Heart left ventricle (tissue), 16 donors: ENCODE results near the gene MACROH2A2. TPM values are rescaled to one million over a fixed set of nuclear protein-coding genes. Genes with fewer than 3 reads are reported as not detected.
A peak's percentile ranks its signal among the peaks of the same experiment; 100 is the strongest.

Source experiments
- ATAC-seq, 4 donors: fragments of 200-7000 bp; cut with Tn5 transposase; one replicate each; pipeline ENCODE4 v1.9.1; 2020 to 2022; ENCODE audit warnings: moderate library complexity in 4 of 4, mild to moderate bottlenecking in 3 of 4, moderate number of reproducible peaks in 1 of 4
- DNase-seq, 5 donors: peaks; one replicate each; pipeline ENCODE4 v3.0.0-alpha.2; 2020
- H3K27ac ChIP-seq, 12 donors: fragments of 200-600 bp; sonication (generic) in 4 of 12; one replicate each; pipeline versions ENCODE4 v1.5.0 to v1.8.0; 2016 to 2022; ENCODE audit warnings: mild to moderate bottlenecking in 2 of 12
- H3K27me3 ChIP-seq, 9 donors: fragments of 200-600 bp; sonication (generic) in 2 of 9; one replicate each; pipeline versions ENCODE4 v1.5.1 to v1.8.0; 2016 to 2022; ENCODE audit warnings: mild to moderate bottlenecking in 3 of 9
- H3K36me3 ChIP-seq, 9 donors: fragments of 200-600 bp; sonication (generic) in 2 of 9; one replicate each; pipeline versions ENCODE4 v1.5.0 to v1.8.0; 2018 to 2022; ENCODE audit warnings: mild to moderate bottlenecking in 2 of 9
- H3K4me1 ChIP-seq, 12 donors: fragments of 200-600 bp; sonication (generic) in 4 of 12; one replicate each; pipeline versions ENCODE4 v1.5.0 to v1.8.0; 2016 to 2022; ENCODE audit warnings: mild to moderate bottlenecking in 3 of 12
- H3K4me3 ChIP-seq, 12 donors: fragments of 200-600 bp; sonication (generic) in 4 of 12; one replicate each; pipeline versions ENCODE4 v1.5.0 to v1.8.0; 2017 to 2022; ENCODE audit warnings: mild to moderate bottlenecking in 9 of 12, moderate library complexity in 4 of 12
- H3K9me3 ChIP-seq, 12 donors: fragments of 200-600 bp; sonication (generic) in 4 of 12; one replicate each; pipeline versions ENCODE4 v1.5.0 to v1.8.0; 2016 to 2022; ENCODE audit warnings: mild to moderate bottlenecking in 1 of 12
- POLR2A ChIP-seq, 2 donors: fragments of 450-650 bp; IDR thresholded peaks; one replicate each; pipeline ENCODE4 v1.6.1; 2017; ENCODE audit warnings: antibody characterized with exemption in 2 of 2, mild to moderate bottlenecking in 2 of 2, moderate library complexity in 2 of 2
- WGBS, 4 donors: extraction: QIAGEN DNeasy Blood & Tissue Kit in 2 of 4; methylation state at CpG; one replicate each; pipeline versions ENCODE4 v1.1.5 to v1.1.7; 2013 to 2018; 5-methylcytosine and 5-hydroxymethylcytosine counted together
- intact Hi-C, 10 donors: fragments of 100-400 bp; cut with DNase I; formaldehyde crosslinking; loops; one replicate each; pipeline versions ENCODE4 v1.11.1 to v1.14.2; 2022
- polyA plus RNA-seq, 2 donors: library from polyadenylated mRNA; stranded (reverse); fragments of 200-250 nt; gene quantifications; one replicate each; pipeline ENCODE4 v1.2.3, GENCODE V29; 2013
- total RNA-seq, 9 donors: library from RNA; depleted of rRNA in 2 of 9; stranded (reverse); fragments of >200 nt in 2 of 9; fragmentation: NEBNext Ultra II Directional in 3 of 9; extraction: Animal tissue kit (Norgen Biotek cat#: 25700) in 3 of 9; gene quantifications; one replicate each; pipeline versions ENCODE4 v1.1.0 to v1.2.4, GENCODE V29; 2016 to 2023
- TF ChIP-seq, protein P1 (sequence below), 12 donors: fragments of 200-600 bp; sonication (generic) in 4 of 12; IDR thresholded peaks; one replicate each; pipeline versions ENCODE4 v1.5.0 to v1.8.0; 2018 to 2022; ENCODE audit warnings: antibody characterized with exemption in 12 of 12, mild to moderate bottlenecking in 5 of 12
- donor health status: ischemic (EF 13 %, LVEDD 7.1; RV severe dilation, severe dysfunction).
- donor health status: healthy with polysubstance abuse.
- donor health status: DM: no; HTN: yes; CAD: no.
- donor health status: DM: no; HTN: no; CAD: no.
- donor health status: ischemic (EF 25% LVEDD 6.9; RV normal size, moderate dysfunction).
- donor health status: ischemic (EF 25% LVEDD 5.7; RV mildly dilated, moderate dysfunction).
- donor health status: healthy.
- donor health status: DM: yes; HTN: yes; CAD: no.
- donor health status: ischemic (EF 35%, LVEDD 5.7; RV mildly dilated, moderate dysfunction).
- donor health status: nonischemic (EF 11% LVEDD 7.7; RV severe dilation, severe dysfunction).
- donor health status: DM: yes; HTN: yes; CAD: no.
- donor health status: PGD.
- donor health status: ischemic (EF 29% LVEDD 5.4; RV normal size, mild dysfunction).
- donor health status: nonischemic (EF 23%, LVEDD 6.1; RV moderate dilation, normal function).

MACROH2A2 gene
- total and polyA plus RNA-seq, 11 donors: 11.8 to 21.3 (median 13.3) TPM

- no peaks in the 10 kb centered on the region for H3K9me3 ChIP-seq
- intact Hi-C loops: no loop called here
- H3K4me3 ChIP-seq: no peak overlapping the region
- 83 to 91% (median 89%) methylated on average over 5 of the region's 5 CpGs for WGBS, 4 donors
- H3K27me3 ChIP-seq: no peaks in the 10 kb centered on the region
- no peak overlapping the region for H3K27ac ChIP-seq
- TF ChIP-seq POLR2A (IDR thresholded peaks at IDR 0.05): no peak
- TF ChIP-seq, protein P1, sequence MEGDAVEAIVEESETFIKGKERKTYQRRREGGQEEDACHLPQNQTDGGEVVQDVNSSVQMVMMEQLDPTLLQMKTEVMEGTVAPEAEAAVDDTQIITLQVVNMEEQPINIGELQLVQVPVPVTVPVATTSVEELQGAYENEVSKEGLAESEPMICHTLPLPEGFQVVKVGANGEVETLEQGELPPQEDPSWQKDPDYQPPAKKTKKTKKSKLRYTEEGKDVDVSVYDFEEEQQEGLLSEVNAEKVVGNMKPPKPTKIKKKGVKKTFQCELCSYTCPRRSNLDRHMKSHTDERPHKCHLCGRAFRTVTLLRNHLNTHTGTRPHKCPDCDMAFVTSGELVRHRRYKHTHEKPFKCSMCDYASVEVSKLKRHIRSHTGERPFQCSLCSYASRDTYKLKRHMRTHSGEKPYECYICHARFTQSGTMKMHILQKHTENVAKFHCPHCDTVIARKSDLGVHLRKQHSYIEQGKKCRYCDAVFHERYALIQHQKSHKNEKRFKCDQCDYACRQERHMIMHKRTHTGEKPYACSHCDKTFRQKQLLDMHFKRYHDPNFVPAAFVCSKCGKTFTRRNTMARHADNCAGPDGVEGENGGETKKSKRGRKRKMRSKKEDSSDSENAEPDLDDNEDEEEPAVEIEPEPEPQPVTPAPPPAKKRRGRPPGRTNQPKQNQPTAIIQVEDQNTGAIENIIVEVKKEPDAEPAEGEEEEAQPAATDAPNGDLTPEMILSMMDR (IDR thresholded peaks at IDR 0.05): no peak
- no peak for DNase-seq
- peaks cover 0 to 27% (median 15%) of the 10 kb centered on the region in 9 donors for H3K36me3 ChIP-seq
- no peak for ATAC-seq
- peaks cover 0 to 11% (median 4%) of the 10 kb centered on the region in 12 donors for H3K4me1 ChIP-seq
Measured at GRCh38 chr10:70125918-70126552, 73.4 kb downstream of the MACROH2A2 start.

GRCh38 chr10:70126700-70127395, 74.2 kb downstream of the MACROH2A2 start:
- 95 to 97% (median 96%) methylated on average over 10 to 15 of the region's 15 CpGs for WGBS, 4 donors
- no peak for DNase-seq
- no peaks in the 10 kb centered on the region for H3K27me3 ChIP-seq
- peaks cover 0 to 27% (median 10%) of the 10 kb centered on the region in 9 donors for H3K36me3 ChIP-seq
- TF ChIP-seq POLR2A (IDR thresholded peaks at IDR 0.05): no peak
- TF ChIP-seq, protein P1 (IDR thresholded peaks at IDR 0.05): no peak
- no peak overlapping the region for H3K27ac ChIP-seq
- H3K9me3 ChIP-seq: no peaks in the 10 kb centered on the region
- intact Hi-C loops: no loop called here
- no peak overlapping the region for H3K4me3 ChIP-seq
- ATAC-seq: no peak
- peaks cover 0 to 19% (median 12%) of the 10 kb centered on the region in 12 donors for H3K4me1 ChIP-seq

- peak overlapping the region in 6 of 12 donors; percentile 74 to 84 (median 78) for H3K4me3 ChIP-seq
- peaks cover 0 to 10% (median 3%) of the 10 kb centered on the region in 9 donors for H3K36me3 ChIP-seq
- H3K27ac ChIP-seq: peak overlapping the region in 6 of 12 donors; percentile 15 to 92 (median 88)
- TF ChIP-seq, protein P1 (IDR thresholded peaks at IDR 0.05): no peak
- peak in 1 of 2 donors; percentile 3 for TF ChIP-seq POLR2A (IDR thresholded peaks at IDR 0.05)
- no peaks in the 10 kb centered on the region for H3K9me3 ChIP-seq
- H3K27me3 ChIP-seq: no peaks in the 10 kb centered on the region
- H3K4me1 ChIP-seq: peaks cover 0 to 28% (median 19%) of the 10 kb centered on the region in 12 donors
- ATAC-seq (peak in 1 of 4 donors; percentile 8), DNase-seq (no peak)
- intact Hi-C loops: no loop called here
- 68 to 78% (median 72%) methylated on average over 10 of the region's 10 CpGs for WGBS, 4 donors
Measured at GRCh38 chr10:70130878-70131559, 78.4 kb downstream of the MACROH2A2 start.

DNA sequence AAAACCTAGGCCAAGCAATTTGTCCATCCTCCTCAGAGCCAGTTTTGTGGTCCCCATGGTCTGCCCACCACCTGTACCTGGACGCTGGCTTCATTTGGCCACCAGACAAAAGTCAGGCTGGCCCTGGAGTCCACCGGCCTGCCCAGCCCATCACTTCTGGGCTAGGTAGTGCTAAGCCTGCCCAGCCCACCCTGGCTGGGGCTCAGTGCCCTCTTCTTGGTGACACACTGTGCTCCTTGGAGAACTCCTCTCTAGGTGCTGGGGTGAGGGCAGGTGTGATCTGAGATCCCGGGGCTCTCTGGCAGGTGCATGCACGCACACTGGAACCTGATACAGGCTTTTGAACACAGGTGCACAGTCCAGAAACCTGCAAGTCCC, 78.9 kb downstream of the MACROH2A2 start:
- DNase-seq: no peak
- Histone ChIP-seq H3K4me3 (peak overlapping the region in 10 of 12 donors; percentile 59 to 84 (median 78)), H3K9me3 (no peaks in the 10 kb centered on the region), H3K36me3 (peaks cover 0 to 10% (median 3%) of the 10 kb centered on the region in 9 donors), H3K27me3 (no peaks in the 10 kb centered on the region), H3K27ac (peak overlapping the region in 8 of 12 donors; percentile 15 to 92 (median 86)), H3K4me1 (peaks cover 0 to 28% (median 19%) of the 10 kb centered on the region in 12 donors)
- peak in 1 of 4 donors; percentile 7 for ATAC-seq
- 93 to 97% (median 96%) methylated on average over 3 to 4 of the region's 4 CpGs for WGBS, 4 donors
- TF ChIP-seq POLR2A (IDR thresholded peaks at IDR 0.05): no peak
- TF ChIP-seq, protein P1 (IDR thresholded peaks at IDR 0.05): no peak
- intact Hi-C loops: no loop called here
